HCT116 (cell line): ENCODE data around the gene XAF1. TPM values are rescaled to one million over a fixed set of nuclear protein-coding genes. Genes with fewer than 3 reads are reported as not detected.
"Not testable (repeated sequence)": the region's sequence is repeated elsewhere in the genome, so short reads cannot be mapped to it uniquely, and the experiment has no call there.

Experiments used
- ATAC-seq: fragments of 200-7000 bp; cut with Tn5 transposase; 2 replicates; pipeline ENCODE4 v1.9.1; 2020; ENCODE audit warnings: mild to moderate bottlenecking, moderate library complexity
- BruUV-seq: library from RNA; stranded (reverse); fragments of 400-500 nt; replicated peaks from 2 replicates; lab custom pipeline; 2021; lab: Mats Ljungman, UMichigan
- CTCF ChIA-PET: fragments of 300-600 bp; sonication (Branson Sonifier 250); formaldehyde crosslinking; loops from one replicate; lab custom pipeline; 2021; ENCODE audit warnings: antibody characterized with exemption; lab: Charles Lee
- POLR2A ChIA-PET: fragments of 300-600, 350-600 bp; sonication (Branson Sonifier 250); formaldehyde crosslinking; loops from one replicate; lab custom pipeline; 2021; ENCODE audit warnings: antibody characterized with exemption; lab: Charles Lee
- RAD21 ChIA-PET, 2 experiments: fragments of 300-600 bp; sonication (Branson Sonifier 250); formaldehyde crosslinking; loops; one replicate each; lab custom pipeline; 2023; ENCODE audit warnings: low total read pairs in 2 of 2; ENCODE audit not compliant: uncharacterized antibody in 2 of 2, unreplicated experiment in 2 of 2, low non-redundant PET in 1 of 2; lab: Charles Lee
- DNase-seq: peaks from one replicate; pipeline ENCODE4 v3.0.0-alpha.2; 2010; ENCODE audit warnings: low read depth, low spot score
- H2AFZ ChIP-seq: fragments of 200-600 bp; shearing (Covaris generic), sonication (generic); 2 replicates; pipeline ENCODE4 v1.6.1; 2017; ENCODE audit warnings: low read depth, mixed run types, mixed read lengths, antibody characterized with exemption, low read length; ENCODE audit not compliant: poor library complexity, severe bottlenecking
- H3K27ac ChIP-seq: 2 replicates; pipeline ENCODE4 v1.5.1; 2012; ENCODE audit warnings: low read depth, low read length
- H3K27me3 ChIP-seq: fragments of 200-600 bp; sonication (generic); 2 replicates; pipeline ENCODE4 v1.6.1; 2016; ENCODE audit warnings: mixed run types, low read length, mixed read lengths; ENCODE audit not compliant: insufficient read depth
- H3K36me3 ChIP-seq, 2 experiments: fragments of 200-500 bp in 1 of 2; fragments of 200-600 bp in 1 of 2; sonication (Bioruptor generic) in 1 of 2; sonication (generic) in 1 of 2; 2 replicates each; pipeline versions ENCODE4 v1.5.1 to v1.6.1; 2014 to 2016; ENCODE audit warnings: low read length in 2 of 2, inconsistent platforms in 1 of 2, mixed read lengths in 1 of 2, mixed run types in 1 of 2; ENCODE audit not compliant: insufficient read depth in 2 of 2, control insufficient read depth in 1 of 2
- H3K4me1 ChIP-seq, 2 experiments: fragments of 200-600 bp in 1 of 2; sonication (generic) in 1 of 2; 2 replicates each; pipeline versions ENCODE4 v1.5.1 to v1.6.1; 2012 to 2017; ENCODE audit warnings: low read length in 2 of 2, inconsistent platforms in 1 of 2, mild to moderate bottlenecking in 1 of 2, mixed read lengths in 1 of 2, mixed run types in 1 of 2, moderate library complexity in 1 of 2; ENCODE audit not compliant: insufficient read depth in 2 of 2, control insufficient read depth in 1 of 2
- H3K4me2 ChIP-seq: fragments of 200-600 bp; sonication (generic); 2 replicates; pipeline ENCODE4 v1.6.1; 2017; ENCODE audit warnings: mixed run types, low read length, mixed read lengths
- H3K4me3 ChIP-seq, 2 experiments: fragments of 200-600 bp in 1 of 2; sonication (generic) in 1 of 2; replicated peaks in 1 of 2; 2 replicates each; pipeline ENCODE4 v1.5.1; 2011 to 2016; ENCODE audit warnings: low read length in 2 of 2, control low read depth in 1 of 2, low read depth in 1 of 2, mild to moderate bottlenecking in 1 of 2, mixed read lengths in 1 of 2, mixed run types in 1 of 2
- H3K79me2 ChIP-seq: fragments of 200-600 bp; sonication (generic); 2 replicates; pipeline ENCODE4 v1.6.1; 2017; ENCODE audit warnings: mild to moderate bottlenecking, mixed run types, low read length, moderate library complexity, mixed read lengths; ENCODE audit not compliant: insufficient read depth
- H3K9ac ChIP-seq: fragments of 200-600 bp; sonication (generic); 2 replicates; pipeline ENCODE4 v1.6.1; 2016; ENCODE audit warnings: low read length, mixed read lengths
- H3K9me2 ChIP-seq: fragments of 200-600 bp; sonication (generic), shearing (Covaris generic); 2 replicates; pipeline ENCODE4 v1.6.1; 2017; ENCODE audit warnings: mixed run types, mild to moderate bottlenecking, moderate library complexity; ENCODE audit not compliant: insufficient read depth
- H3K9me3 ChIP-seq, 2 experiments: fragments of 200-500 bp in 1 of 2; fragments of 200-600 bp in 1 of 2; sonication (Bioruptor generic) in 1 of 2; sonication (generic) in 1 of 2; 2 replicates each; pipeline ENCODE4 v1.6.1; 2014 to 2017; ENCODE audit warnings: low read length in 2 of 2, mixed read lengths in 2 of 2, inconsistent platforms in 1 of 2, low read depth in 1 of 2, mild to moderate bottlenecking in 1 of 2, mixed run types in 1 of 2, moderate library complexity in 1 of 2; ENCODE audit not compliant: control insufficient read depth in 1 of 2, insufficient read depth in 1 of 2
- H4K20me1 ChIP-seq: fragments of 200-600 bp; sonication (generic), shearing (Covaris generic); 2 replicates; pipeline ENCODE4 v1.6.1; 2017; ENCODE audit warnings: mixed run types, mild to moderate bottlenecking, moderate library complexity; ENCODE audit not compliant: insufficient read depth
- ATF3 ChIP-seq: IDR thresholded peaks from 2 replicates; pipeline ENCODE4 v1.6.1; 2012
- CEBPB ChIP-seq: IDR thresholded peaks from 2 replicates; pipeline ENCODE4 v1.6.1; 2012; ENCODE audit warnings: low read depth
- FOSL1 ChIP-seq: IDR thresholded peaks from 2 replicates; pipeline ENCODE4 v1.6.1; 2012; ENCODE audit warnings: low read depth
- POLR2AphosphoS5 ChIP-seq: IDR thresholded peaks from 2 replicates; pipeline ENCODE4 v1.6.1; 2011; ENCODE audit warnings: mild to moderate bottlenecking, low read depth, low read length, moderate library complexity
- intact Hi-C: fragments of 100-400 bp; cut with micrococcal nuclease; formaldehyde crosslinking; loops from 2 replicates; pipeline ENCODE4 v1.10.0; 2022
- total RNA-seq: library from RNA; stranded (reverse); gene quantifications from one replicate; pipeline ENCODE4 v1.2.1, GENCODE V29; 2021; ENCODE audit not compliant: unreplicated experiment
- TF ChIP-seq, protein P1 (sequence below): IDR thresholded peaks from 2 replicates; pipeline ENCODE4 v1.6.1; 2011; ENCODE audit warnings: mild to moderate bottlenecking, low read length, moderate library complexity; ENCODE audit not compliant: insufficient replicate concordance; ENCODE audit errors: extremely low read depth

Gene XAF1
- total RNA-seq, 1 experiment from 2014 or later: 0.25 TPM

DNA sequence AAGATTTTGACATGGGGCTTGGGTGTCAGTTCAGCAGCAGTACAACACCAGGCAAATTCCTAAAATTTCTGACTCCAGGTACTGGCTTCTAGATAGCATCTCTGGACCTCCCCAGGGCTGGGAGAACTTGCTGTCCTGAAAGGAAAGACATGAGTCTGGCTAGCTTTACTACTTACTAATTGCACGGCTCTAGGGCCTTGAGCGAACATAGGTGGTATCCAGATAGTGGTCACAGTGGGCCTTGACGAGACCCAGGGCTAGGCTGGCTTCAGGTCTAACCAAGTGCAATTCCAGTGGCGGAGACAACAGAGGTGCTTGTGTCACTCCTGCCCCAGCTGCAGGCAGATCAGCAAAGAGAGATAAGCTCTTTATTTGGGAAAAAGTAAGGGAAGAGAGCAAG is 26.3 kb upstream of the XAF1 start:
- POLR2A ChIA-PET: no interaction called here
- Histone ChIP-seq H3K4me2 (no peak overlapping the region), H3K4me3 (no peak overlapping the region), H3K9me3 (no peaks in the 10 kb centered on the region), H3K79me2 (no peaks in the 10 kb centered on the region), H3K27ac (no peak overlapping the region), H3K27me3 (peaks cover 7% of the 10 kb centered on the region; the same call in 1 of the 2 replicates), H3K36me3 (no peaks in the 10 kb centered on the region), H4K20me1 (no peaks in the 10 kb centered on the region), H3K9me2 (no peaks in the 10 kb centered on the region), H3K4me1 (no peaks in the 10 kb centered on the region), H2AFZ (no peak overlapping the region), H3K9ac (no peak overlapping the region)
- TF ChIP-seq ATF3: no peak
- TF ChIP-seq, protein P1, sequence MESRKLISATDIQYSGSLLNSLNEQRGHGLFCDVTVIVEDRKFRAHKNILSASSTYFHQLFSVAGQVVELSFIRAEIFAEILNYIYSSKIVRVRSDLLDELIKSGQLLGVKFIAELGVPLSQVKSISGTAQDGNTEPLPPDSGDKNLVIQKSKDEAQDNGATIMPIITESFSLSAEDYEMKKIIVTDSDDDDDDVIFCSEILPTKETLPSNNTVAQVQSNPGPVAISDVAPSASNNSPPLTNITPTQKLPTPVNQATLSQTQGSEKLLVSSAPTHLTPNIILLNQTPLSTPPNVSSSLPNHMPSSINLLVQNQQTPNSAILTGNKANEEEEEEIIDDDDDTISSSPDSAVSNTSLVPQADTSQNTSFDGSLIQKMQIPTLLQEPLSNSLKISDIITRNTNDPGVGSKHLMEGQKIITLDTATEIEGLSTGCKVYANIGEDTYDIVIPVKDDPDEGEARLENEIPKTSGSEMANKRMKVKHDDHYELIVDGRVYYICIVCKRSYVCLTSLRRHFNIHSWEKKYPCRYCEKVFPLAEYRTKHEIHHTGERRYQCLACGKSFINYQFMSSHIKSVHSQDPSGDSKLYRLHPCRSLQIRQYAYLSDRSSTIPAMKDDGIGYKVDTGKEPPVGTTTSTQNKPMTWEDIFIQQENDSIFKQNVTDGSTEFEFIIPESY: no peak
- no peak for TF ChIP-seq FOSL1
- no peak for TF ChIP-seq POLR2AphosphoS5
- TF ChIP-seq CEBPB: no peak
- CTCF ChIA-PET: no interaction called here
- intact Hi-C loops: no loop called here
- BruUV-seq: no TSS peak
- ATAC-seq (no peak), DNase-seq (no peak)
- RAD21 ChIA-PET: no interaction called here

GRCh38 chr17:6746665-6747064 is 9.2 kb upstream of the XAF1 start:
- H3K4me2 ChIP-seq, DNase-seq, H3K9me3 ChIP-seq, ATAC-seq, H3K4me3 ChIP-seq, RAD21 ChIA-PET, H3K79me2 ChIP-seq, H3K9me2 ChIP-seq, H3K27ac ChIP-seq, H4K20me1 ChIP-seq, H3K4me1 ChIP-seq, CTCF ChIA-PET, H3K36me3 ChIP-seq, H2AFZ ChIP-seq, H3K27me3 ChIP-seq, BruUV-seq, H3K9ac ChIP-seq, POLR2A ChIA-PET, intact Hi-C loops: not testable (repeated sequence)
